CD4-positive, CD25-positive, alpha-beta regulatory T cell (primary cell): Measurements from ENCODE around the gene ZNF735. TPM values are rescaled to one million over a fixed set of nuclear protein-coding genes. Genes with fewer than 3 reads are reported as not detected.
"Not testable (repeated sequence)": the region's sequence is repeated elsewhere in the genome, so short reads cannot be mapped to it uniquely, and the experiment has no call there.

Experiments
- ATAC-seq, 2 donors: fragments of 150-1000 bp; cut with Tn5 transposase; one replicate each; pipeline ENCODE4 v1.10.0; 2021; ENCODE audit warnings: low read depth in 2 of 2, moderate number of reproducible peaks in 2 of 2, moderate library complexity in 1 of 2
- DNase-seq, 3 donors: peaks; one replicate each; pipeline versions ENCODE4 v3.0.0 to v3.0.0-alpha.2; 2012 to 2022; ENCODE audit warnings: mixed read lengths in 1 of 3
- H3K27ac ChIP-seq: one replicate; pipeline ENCODE4 v1.7.0; 2013; ENCODE audit warnings: mild to moderate bottlenecking, low read length; ENCODE audit not compliant: insufficient read depth, poor library complexity, severe bottlenecking
- H3K27me3 ChIP-seq: one replicate; pipeline ENCODE4 v1.7.0; 2013; ENCODE audit warnings: low read length; ENCODE audit not compliant: control insufficient read depth, insufficient read depth
- H3K36me3 ChIP-seq: one replicate; pipeline ENCODE4 v1.7.0; 2013; ENCODE audit warnings: mild to moderate bottlenecking, low read length, moderate library complexity; ENCODE audit not compliant: control insufficient read depth, insufficient read depth
- H3K4me1 ChIP-seq: 2 replicates; pipeline ENCODE4 v1.7.0; 2013; ENCODE audit warnings: mild to moderate bottlenecking, low read length; ENCODE audit not compliant: insufficient read depth, control insufficient read depth, poor library complexity, severe bottlenecking
- H3K4me3 ChIP-seq: one replicate; pipeline ENCODE4 v1.7.0; 2013; ENCODE audit warnings: low read depth, mild to moderate bottlenecking, low read length, moderate library complexity
- H3K9me3 ChIP-seq, 2 experiments: 1 replicate in 1 of 2; 2 replicates in 1 of 2; pipeline ENCODE4 v1.7.0; 2013; ENCODE audit warnings: low read length in 2 of 2, mild to moderate bottlenecking in 1 of 2, moderate library complexity in 1 of 2; ENCODE audit not compliant: control insufficient read depth in 2 of 2
- H3K27ac Mint-ChIP-seq, 3 donors: one replicate each; pipeline ENCODE4 v1.8.0; 2020 to 2022; ENCODE audit warnings: mild to moderate bottlenecking in 3 of 3, mixed read lengths in 3 of 3, moderate library complexity in 2 of 3
- H3K27me3 Mint-ChIP-seq: one replicate; pipeline ENCODE4 v1.8.0; 2022; ENCODE audit warnings: mild to moderate bottlenecking, mixed read lengths
- H3K36me3 Mint-ChIP-seq: one replicate; pipeline ENCODE4 v1.8.0; 2020; ENCODE audit warnings: mixed read lengths
- H3K4me1 Mint-ChIP-seq, 4 donors: one replicate each; pipeline ENCODE4 v1.8.0; 2020 to 2022; ENCODE audit warnings: mixed read lengths in 4 of 4, mild to moderate bottlenecking in 1 of 4
- H3K4me3 Mint-ChIP-seq, 4 donors: one replicate each; pipeline ENCODE4 v1.8.0; 2020 to 2022; ENCODE audit warnings: mild to moderate bottlenecking in 4 of 4, mixed read lengths in 4 of 4, moderate library complexity in 3 of 4
- H3K9me3 Mint-ChIP-seq, 7 donors: one replicate each; pipeline ENCODE4 v1.8.0; 2020 to 2022; ENCODE audit warnings: mixed read lengths in 7 of 7, mild to moderate bottlenecking in 3 of 7, moderate library complexity in 2 of 7
- polyA plus RNA-seq, 4 donors: library from polyadenylated mRNA; unstranded; fragments of 300-500 nt; fragmentation: Illumina TruSeq; gene quantifications; one replicate each; pipeline ENCODE4 v1.2.3, GENCODE V29; 2021
- total RNA-seq: library from RNA; stranded (reverse); gene quantifications from one replicate; pipeline ENCODE4 v1.2.3, GENCODE V29; 2022

Gene ZNF735
- total and polyA plus RNA-seq, 5 donors from 2014 or later, result not detected

GRCh38 chr7:64223366-64223765, 16.4 kb downstream of the ZNF735 start:
- Histone ChIP-seq H3K27ac (no peak overlapping the region), H3K9me3 (peaks cover 21 to 59% of the 10 kb centered on the region in 2 experiments)

GRCh38 chr7:64228174-64228573, 21.2 kb downstream of the ZNF735 start, which contains the start of gene ZNF679:
Gene ZNF679, plus strand, starts transcription at chr7:64228474. Its CDS starts 20,644 bp downstream, at chr7:64249118.
- not testable (repeated sequence) for H3K27me3 Mint-ChIP-seq, ATAC-seq, H3K27ac Mint-ChIP-seq, H3K36me3 Mint-ChIP-seq, H3K36me3 ChIP-seq, H3K4me1 Mint-ChIP-seq, H3K4me3 Mint-ChIP-seq, DNase-seq, H3K27ac ChIP-seq, H3K27me3 ChIP-seq, H3K4me3 ChIP-seq, H3K4me1 ChIP-seq
- peaks cover 17 to 42% of the 10 kb centered on the region in 2 experiments for H3K9me3 ChIP-seq
- H3K9me3 Mint-ChIP-seq, result peaks cover 4 to 56% (median 22%) of the 10 kb centered on the region in 7 donors

More at GRCh38 chr7:64223366-64223765, 16.4 kb downstream of the ZNF735 start:
- no peaks in the 10 kb centered on the region for H3K36me3 ChIP-seq
- no peak overlapping the region for H3K27ac Mint-ChIP-seq
- H3K4me1 ChIP-seq, result no peaks in the 10 kb centered on the region
- no peaks in the 10 kb centered on the region for H3K27me3 ChIP-seq
- no peak overlapping the region for H3K4me3 Mint-ChIP-seq
- DNase-seq (no peak), ATAC-seq (no peak)
- H3K4me1 Mint-ChIP-seq, result no peaks in the 10 kb centered on the region
- no peaks in the 10 kb centered on the region for H3K36me3 Mint-ChIP-seq
- H3K27me3 Mint-ChIP-seq, result no peaks in the 10 kb centered on the region
- H3K4me3 ChIP-seq, result no peak overlapping the region
- peaks cover 0 to 65% (median 31%) of the 10 kb centered on the region in 7 donors for H3K9me3 Mint-ChIP-seq

GRCh38 chr7:64266341-64266919, 59.4 kb downstream of the ZNF735 start:
- Mint-ChIP-seq H3K4me3 (no peak overlapping the region), H3K27ac (no peak overlapping the region), H3K36me3 (no peaks in the 10 kb centered on the region), H3K4me1 (no peaks in the 10 kb centered on the region), H3K9me3 (peaks cover 3 to 35% (median 12%) of the 10 kb centered on the region in 7 donors), H3K27me3 (no peaks in the 10 kb centered on the region)
- no peaks in the 10 kb centered on the region for H3K27me3 ChIP-seq
- peaks cover 32 to 61% of the 10 kb centered on the region in 2 experiments for H3K9me3 ChIP-seq
- ATAC-seq, result no peak
- no peaks in the 10 kb centered on the region for H3K36me3 ChIP-seq
- no peaks in the 10 kb centered on the region for H3K4me1 ChIP-seq
- DNase-seq, result no peak
- H3K27ac ChIP-seq, result no peak overlapping the region
- H3K4me3 ChIP-seq, result no peak overlapping the region

Other genes with a start within 250 kb of the ZNF735 start
- gene ZNF722, start 208.4 kb upstream of the ZNF735 start, total RNA-seq, result not detected
- gene ZNF722, start 208.4 kb upstream of the ZNF735 start, polyA plus RNA-seq, result not detected
- gene ZNF727, start 161.8 kb upstream of the ZNF735 start, total RNA-seq, result not detected
- gene ZNF727, start 161.8 kb upstream of the ZNF735 start, polyA plus RNA-seq, result under 1 TPM in 1 of 4 donors, not detected in 3; 0.09 TPM
- not detected for gene ZNF679, start 21.3 kb downstream of the ZNF735 start, total RNA-seq
- not detected for gene ZNF679, start 21.3 kb downstream of the ZNF735 start, polyA plus RNA-seq
- gene ZNF736, start 106.8 kb downstream of the ZNF735 start, total RNA-seq, result 20.9 TPM
- 1 to 10 TPM; 1.1 to 2.8 (median 2.2) TPM for gene ZNF736, start 106.8 kb downstream of the ZNF735 start, polyA plus RNA-seq